HepG2 (cell line): ENCODE results near the gene ALAS2. TPM values are rescaled to one million over a fixed set of nuclear protein-coding genes. Genes with fewer than 3 reads are reported as not detected.

Experiments used
- ARHGAP35 ChIP-seq: sonication (generic); formaldehyde crosslinking; IDR thresholded peaks from 2 replicates; pipeline ENCODE4 v1.9.0; 2022; ENCODE audit warnings: mild to moderate bottlenecking, inconsistent platforms, moderate library complexity, missing genetic modification reagents, borderline replicate concordance
- BORCS8-MEF2B ChIP-seq: sonication (generic); formaldehyde crosslinking; IDR thresholded peaks from 2 replicates; pipeline ENCODE4 v1.8.0; 2022; ENCODE audit warnings: mild to moderate bottlenecking, missing genetic modification reagents
- ELF1 ChIP-seq: sonication (generic); formaldehyde crosslinking; IDR thresholded peaks from 2 replicates; pipeline ENCODE4 v1.4.0; 2020; ENCODE audit warnings: missing genetic modification reagents
- GABPB1 ChIP-seq: IDR thresholded peaks from 2 replicates; pipeline ENCODE4 v1.6.1; 2016; ENCODE audit warnings: mild to moderate bottlenecking, missing genetic modification reagents, moderate library complexity, missing compliant biosample characterization
- HBP1 ChIP-seq: IDR thresholded peaks from 2 replicates; pipeline ENCODE4 v1.6.1; 2016; ENCODE audit warnings: low read depth, control low read depth
- NFYC ChIP-seq: IDR thresholded peaks from 2 replicates; pipeline ENCODE4 v1.6.1; 2016; ENCODE audit warnings: missing genetic modification reagents, missing compliant biosample characterization
- PHF8 ChIP-seq: sonication (generic); formaldehyde crosslinking; IDR thresholded peaks from 2 replicates; pipeline ENCODE4 v1.5.0; 2020; ENCODE audit warnings: missing genetic modification reagents
- POGK ChIP-seq: sonication (generic); formaldehyde crosslinking; conservative IDR thresholded peaks from 2 replicates; pipeline ENCODE4 v1.8.0; 2022; ENCODE audit warnings: mild to moderate bottlenecking, moderate library complexity, missing genetic modification reagents
- POGZ ChIP-seq: sonication (generic); formaldehyde crosslinking; IDR thresholded peaks from 2 replicates; pipeline ENCODE4 v1.4.0; 2020; ENCODE audit warnings: mild to moderate bottlenecking, missing genetic modification reagents
- POLR2G ChIP-seq: fragments of 200-400 bp; formaldehyde crosslinking; IDR thresholded peaks from 2 replicates; pipeline ENCODE4 v1.6.1; 2018; ENCODE audit warnings: mild to moderate bottlenecking, low read depth, low read length, moderate library complexity
- REL ChIP-seq: sonication (generic); formaldehyde crosslinking; conservative IDR thresholded peaks from 2 replicates; pipeline ENCODE4 v1.8.0; 2022; ENCODE audit warnings: mild to moderate bottlenecking, missing genetic modification reagents, moderate library complexity
- SALL1 ChIP-seq: sonication (generic); formaldehyde crosslinking; IDR thresholded peaks from 2 replicates; pipeline ENCODE4 v1.8.0; 2022; ENCODE audit warnings: mild to moderate bottlenecking, missing genetic modification reagents
- XBP1 ChIP-seq: sonication (generic); formaldehyde crosslinking; IDR thresholded peaks from 2 replicates; pipeline ENCODE4 v1.5.0; 2020; ENCODE audit warnings: missing genetic modification reagents
- YEATS2 ChIP-seq: sonication (generic); formaldehyde crosslinking; IDR thresholded peaks from 2 replicates; pipeline ENCODE4 v1.4.0; 2020; ENCODE audit warnings: missing genetic modification reagents, borderline replicate concordance
- ZNF292 ChIP-seq: sonication (generic); formaldehyde crosslinking; IDR thresholded peaks from 2 replicates; pipeline ENCODE4 v1.8.1; 2022; ENCODE audit warnings: mild to moderate bottlenecking, low read depth, missing genetic modification reagents, borderline replicate concordance
- ZNF501 ChIP-seq: sonication (generic); formaldehyde crosslinking; IDR thresholded peaks from 2 replicates; pipeline ENCODE4 v1.5.1; 2020; ENCODE audit warnings: mild to moderate bottlenecking, moderate library complexity, missing genetic modification reagents
- polyA plus RNA-seq, 8 experiments: library from polyadenylated mRNA; depleted of rRNA in 3 of 8; stranded (reverse) in 7 of 8; unstranded in 1 of 8; fragments of >200 nt; fragmentation: Illumina TruSeq in 4 of 8; extraction: Trizol in 4 of 8; gene quantifications; 2 replicates each; pipeline versions ENCODE4 v1.2.1 to v1.2.3, GENCODE V29; 2011 to 2016; ENCODE audit warnings: low read depth in 4 of 8, missing spikeins in 1 of 8, mixed read lengths in 1 of 8; ENCODE audit not compliant: insufficient read depth in 1 of 8
- total RNA-seq, 5 experiments: library from RNA; depleted of rRNA; stranded (reverse); fragments of >200 nt; fragmentation: Illumina TruSeq; extraction: Trizol; gene quantifications; 2 replicates each; pipeline ENCODE4 v1.2.3, GENCODE V29; 2016; ENCODE audit warnings: low read depth in 1 of 5
- TF ChIP-seq, protein P1 (sequence below): sonication (generic); formaldehyde crosslinking; IDR thresholded peaks from 2 replicates; pipeline ENCODE4 v1.4.0; 2020; ENCODE audit warnings: missing genetic modification reagents

Gene ALAS2
- total and polyA plus RNA-seq, 2 of the 13 experiments (the other 11 are each of a cell fraction or from before 2014, with no cell fraction given): not detected

DNA sequence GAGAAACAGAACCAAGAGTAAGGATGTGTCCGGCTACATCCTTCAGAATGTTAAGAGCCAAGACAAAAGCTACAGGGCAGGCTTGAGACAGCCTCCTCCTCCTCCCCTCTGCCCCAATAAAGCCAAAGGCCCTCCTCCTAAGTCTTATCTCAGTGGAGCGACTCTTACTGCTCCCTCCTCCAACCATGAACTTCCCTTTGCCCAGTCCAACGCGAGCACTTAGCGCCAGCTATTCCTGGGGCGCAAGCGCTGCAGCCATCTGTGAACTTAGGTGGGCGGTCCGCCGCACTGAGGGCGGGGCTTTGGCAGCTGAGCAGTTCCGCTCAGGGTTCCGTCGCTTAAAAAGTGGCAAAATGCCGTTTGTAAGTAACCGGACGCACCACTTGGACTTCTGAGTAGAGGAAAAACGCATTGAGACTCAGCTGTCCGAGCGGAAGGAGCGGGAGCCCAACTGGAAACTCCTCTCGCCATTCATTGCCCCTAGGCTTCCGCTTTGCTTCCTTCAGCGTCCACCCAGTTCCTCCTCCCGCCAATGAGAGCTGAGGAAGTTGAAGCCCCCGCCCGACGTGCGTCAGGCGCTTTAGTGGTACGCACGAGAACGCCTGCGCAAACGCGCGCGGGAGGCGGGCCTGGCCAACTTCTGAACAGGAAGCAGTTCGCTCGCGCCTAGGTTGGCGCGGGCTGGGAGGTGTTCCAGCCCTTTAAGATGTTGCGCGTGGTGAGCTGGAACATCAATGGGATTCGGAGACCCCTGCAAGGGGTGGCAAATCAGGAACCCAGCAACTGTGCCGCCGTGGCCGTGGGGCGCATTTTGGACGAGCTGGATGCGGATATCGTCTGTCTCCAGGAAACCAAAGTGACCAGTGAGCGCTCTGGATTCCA lies 30.8 kb downstream of the ALAS2 start, which contains the start of gene APEX2 (continued):
- TF ChIP-seq ZNF501 (CRISPR knock-in tag): 0 out of 2 replicates have a peak, but pooled peaks have one; percentile 19
- peak; percentile 78 for TF ChIP-seq NFYC (CRISPR knock-in tag)
- 0 out of 2 replicates have a peak, but pooled peaks have one; percentile 26 for TF ChIP-seq POGZ (CRISPR knock-in tag)
- peak; percentile 88 for TF ChIP-seq ELF1 (CRISPR knock-in tag)
- TF ChIP-seq YEATS2 (CRISPR knock-in tag): peak; percentile 53; the same call in 1 of the 2 replicates
- no peak for TF ChIP-seq ZNF292 (CRISPR knock-in tag)
- 0 out of 2 replicates have a peak, but pooled peaks have one; percentile 49 for TF ChIP-seq POGK (CRISPR knock-in tag)
- TF ChIP-seq BORCS8-MEF2B (CRISPR knock-in tag): peak; percentile 55; the same call in 1 of the 2 replicates
- no peak for TF ChIP-seq REL (CRISPR knock-in tag)
- peak; percentile 75 for TF ChIP-seq POLR2G
- TF ChIP-seq GABPB1 (CRISPR knock-in tag): peak; percentile 90
- TF ChIP-seq ARHGAP35 (CRISPR knock-in tag): no peak
- TF ChIP-seq, protein P1, sequence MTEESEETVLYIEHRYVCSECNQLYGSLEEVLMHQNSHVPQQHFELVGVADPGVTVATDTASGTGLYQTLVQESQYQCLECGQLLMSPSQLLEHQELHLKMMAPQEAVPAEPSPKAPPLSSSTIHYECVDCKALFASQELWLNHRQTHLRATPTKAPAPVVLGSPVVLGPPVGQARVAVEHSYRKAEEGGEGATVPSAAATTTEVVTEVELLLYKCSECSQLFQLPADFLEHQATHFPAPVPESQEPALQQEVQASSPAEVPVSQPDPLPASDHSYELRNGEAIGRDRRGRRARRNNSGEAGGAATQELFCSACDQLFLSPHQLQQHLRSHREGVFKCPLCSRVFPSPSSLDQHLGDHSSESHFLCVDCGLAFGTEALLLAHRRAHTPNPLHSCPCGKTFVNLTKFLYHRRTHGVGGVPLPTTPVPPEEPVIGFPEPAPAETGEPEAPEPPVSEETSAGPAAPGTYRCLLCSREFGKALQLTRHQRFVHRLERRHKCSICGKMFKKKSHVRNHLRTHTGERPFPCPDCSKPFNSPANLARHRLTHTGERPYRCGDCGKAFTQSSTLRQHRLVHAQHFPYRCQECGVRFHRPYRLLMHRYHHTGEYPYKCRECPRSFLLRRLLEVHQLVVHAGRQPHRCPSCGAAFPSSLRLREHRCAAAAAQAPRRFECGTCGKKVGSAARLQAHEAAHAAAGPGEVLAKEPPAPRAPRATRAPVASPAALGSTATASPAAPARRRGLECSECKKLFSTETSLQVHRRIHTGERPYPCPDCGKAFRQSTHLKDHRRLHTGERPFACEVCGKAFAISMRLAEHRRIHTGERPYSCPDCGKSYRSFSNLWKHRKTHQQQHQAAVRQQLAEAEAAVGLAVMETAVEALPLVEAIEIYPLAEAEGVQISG (CRISPR knock-in tag): 0 out of 2 replicates have a peak, but pooled peaks have one; percentile 7
- TF ChIP-seq SALL1 (CRISPR knock-in tag): peak; percentile 35; the same call in 1 of the 2 replicates
- TF ChIP-seq XBP1 (CRISPR knock-in tag): no peak
- TF ChIP-seq PHF8 (CRISPR knock-in tag): peak; percentile 68
- TF ChIP-seq HBP1: 0 out of 2 replicates have a peak, but pooled peaks have one; percentile 46
